ENCODE data around the gene TRABD2A.

The TRABD2A gene

GRCh38 chr2:84829693-84830092, 51.2 kb downstream of the TRABD2A start:
- TF ChIP-seq MAX (IDR thresholded peaks at IDR 0.05; ENCODE audit: low read depth, low read length) (no peak), MYC (IDR thresholded peaks at IDR 0.05; ENCODE audit: low read depth, low read length) (no peak), POLR2A (IDR thresholded peaks at IDR 0.05; ENCODE audit: extremely low read depth, insufficient read length) (no peak), CTCF (IDR thresholded peaks at IDR 0.05; ENCODE audit: low read depth, low read length) (no peak)
- H3K4me3 ChIP-seq (ENCODE audit: low read depth, low read length), result no peak overlapping the region
- no peak for DNase-seq (ENCODE audit: low read depth)

- TF ChIP-seq MAX (IDR thresholded peaks at IDR 0.05; ENCODE audit: low read depth, low read length) (no peak), POLR2A (IDR thresholded peaks at IDR 0.05; ENCODE audit: extremely low read depth, insufficient read length) (no peak), CTCF (IDR thresholded peaks at IDR 0.05; ENCODE audit: low read depth, low read length) (no peak), MYC (IDR thresholded peaks at IDR 0.05; ENCODE audit: low read depth, low read length) (no peak)
- no peak for DNase-seq (ENCODE audit: low read depth)
- no peak overlapping the region for H3K4me3 ChIP-seq (ENCODE audit: low read depth, low read length)
Measured at GRCh38 chr2:84827978-84828575, 52.8 kb downstream of the TRABD2A start.

- TF ChIP-seq POLR2A (IDR thresholded peaks at IDR 0.05; ENCODE audit: extremely low read depth, insufficient read length) (no peak), CTCF (IDR thresholded peaks at IDR 0.05; ENCODE audit: low read depth, low read length) (no peak)
- DNase-seq (ENCODE audit: low read depth), result no peak
- no peak overlapping the region for H3K4me3 ChIP-seq (ENCODE audit: low read depth, low read length)
Measured at GRCh38 chr2:84823788-84824187, 57.1 kb downstream of the TRABD2A start.

GRCh38 chr2:84823229-84823628, 57.7 kb downstream of the TRABD2A start:
- no peak for TF ChIP-seq MAX (IDR thresholded peaks at IDR 0.05; ENCODE audit: low read depth, low read length)
- no peak for TF ChIP-seq POLR2A (IDR thresholded peaks at IDR 0.05; ENCODE audit: extremely low read depth, insufficient read length)
- no peak for TF ChIP-seq MYC (IDR thresholded peaks at IDR 0.05; ENCODE audit: low read depth, low read length)
- no peak for TF ChIP-seq CTCF (IDR thresholded peaks at IDR 0.05; ENCODE audit: low read depth, low read length)
- no peak overlapping the region for H3K4me3 ChIP-seq (ENCODE audit: low read depth, low read length)
- DNase-seq (ENCODE audit: low read depth), result no peak

GRCh38 chr2:84821806-84822205, 59.1 kb downstream of the TRABD2A start:
- no peak for DNase-seq (ENCODE audit: low read depth)
- no peak overlapping the region for H3K4me3 ChIP-seq (ENCODE audit: low read depth, low read length)
- TF ChIP-seq POLR2A (IDR thresholded peaks at IDR 0.05; ENCODE audit: extremely low read depth, insufficient read length) (no peak), CTCF (IDR thresholded peaks at IDR 0.05; ENCODE audit: low read depth, low read length) (no peak), MAX (IDR thresholded peaks at IDR 0.05; ENCODE audit: low read depth, low read length) (no peak), MYC (IDR thresholded peaks at IDR 0.05; ENCODE audit: low read depth, low read length) (no peak)

GRCh38 chr2:84817239-84817655, 63.6 kb downstream of the TRABD2A start:
- TF ChIP-seq MYC (IDR thresholded peaks at IDR 0.05; ENCODE audit: low read depth, low read length) (no peak), POLR2A (IDR thresholded peaks at IDR 0.05; ENCODE audit: extremely low read depth, insufficient read length) (no peak), MAX (IDR thresholded peaks at IDR 0.05; ENCODE audit: low read depth, low read length) (no peak), CTCF (IDR thresholded peaks at IDR 0.05; ENCODE audit: low read depth, low read length) (no peak)
- DNase-seq (ENCODE audit: low read depth), result no peak
- H3K4me3 ChIP-seq (ENCODE audit: low read depth, low read length), result no peak overlapping the region
